GM18498 (cell line): ENCODE data around the gene ZBTB8OS.

Experiments
- ATAC-seq: cut with Tn5 transposase; IDR thresholded peaks from one replicate; pipeline ENCODE4 v1.9.1; 2021; ENCODE audit warnings: mild to moderate bottlenecking, moderate library complexity; ENCODE audit not compliant: unreplicated experiment

The ZBTB8OS gene

GRCh38 chr1:32612189-32612881 is 38.0 kb downstream of the ZBTB8OS start:
- peak; percentile 83 for ATAC-seq

- ATAC-seq: no peak
Measured at GRCh38 chr1:32611859-32612188, 38.5 kb downstream of the ZBTB8OS start.

- ATAC-seq: no peak
Measured at GRCh38 chr1:32609180-32609579, 41.2 kb downstream of the ZBTB8OS start.

- no peak for ATAC-seq
Measured at GRCh38 chr1:32606565-32607371, 43.6 kb downstream of the ZBTB8OS start.

GRCh38 chr1:32605711-32606424 is 44.5 kb downstream of the ZBTB8OS start:
- no peak for ATAC-seq

- no peak for ATAC-seq
Measured at GRCh38 chr1:32600034-32600433, 50.3 kb downstream of the ZBTB8OS start.

GRCh38 chr1:32592943-32593342 is 57.4 kb downstream of the ZBTB8OS start:
- ATAC-seq: no peak

GRCh38 chr1:32580348-32581017 is 69.9 kb downstream of the ZBTB8OS start:
- ATAC-seq: no peak
